ENCODE data around the gene ZNF248. TPM values are rescaled to one million over a fixed set of nuclear protein-coding genes. Genes with fewer than 3 reads are reported as not detected.
A peak's percentile ranks its signal among the peaks of the same experiment; 100 is the strongest.

ZNF248 gene
- total RNA-seq, 1 experiment from 2014 or later = 115 TPM

DNA sequence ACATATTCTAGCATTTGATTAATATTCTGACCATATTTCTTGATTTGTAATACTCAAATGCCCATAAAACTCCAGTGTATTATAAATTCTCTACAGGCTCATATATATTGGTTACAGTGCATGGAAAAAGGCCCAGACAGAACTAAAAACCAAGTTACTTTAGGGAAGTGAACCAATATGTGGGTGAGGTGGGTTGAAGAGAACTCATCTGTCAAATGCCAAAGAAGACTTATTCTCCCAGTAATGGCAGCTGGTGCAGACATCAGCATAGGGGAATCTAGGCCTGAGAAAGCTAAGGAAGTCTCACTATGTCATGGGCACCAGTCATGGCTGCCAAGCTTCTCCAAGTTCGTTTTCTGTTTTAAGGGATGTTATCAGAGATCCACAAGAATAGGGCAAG is 30.6 kb downstream of the ZNF248 start:
- Histone ChIP-seq H3K9me3 (ENCODE audit: low read length) (peaks cover 56% of the 10 kb centered on the region), H3F3A (ENCODE audit: low read length, unreplicated experiment) (no peaks in the 10 kb centered on the region), H3K36me3 (ENCODE audit: low read depth, low read length) (peaks cover 80% of the 10 kb centered on the region), H2AFZ (ENCODE audit: low read length) (no peak overlapping the region), H3K9ac (ENCODE audit: low read length) (no peak overlapping the region), H3K4me3 (ENCODE audit: low read length) (no peak overlapping the region), H3K27ac (ENCODE audit: low read length) (no peak overlapping the region), H3K4me2 (ENCODE audit: low read length) (no peak overlapping the region), H3K27me3 (ENCODE audit: low read length) (no peaks in the 10 kb centered on the region), H3K9me2 (replicated peaks; ENCODE audit: low read length) (no peaks in the 10 kb centered on the region), H4K20me1 (ENCODE audit: low read length) (no peaks in the 10 kb centered on the region), H3K79me2 (ENCODE audit: low read length) (no peaks in the 10 kb centered on the region), H3K4me1 (ENCODE audit: insufficient read depth, low read length) (no peaks in the 10 kb centered on the region)
- no peak for TF ChIP-seq CTCF (conservative IDR thresholded peaks at IDR 0.05; ENCODE audit: low read depth, low read length)
- TF ChIP-seq EZH2 (IDR thresholded peaks at IDR 0.05; ENCODE audit: low read length, unreplicated experiment) = no peak
- no peak for TF ChIP-seq EZH2phosphoT487 (IDR thresholded peaks at IDR 0.05; ENCODE audit: borderline replicate concordance, low read length)
- intact Hi-C loops (cut with micrococcal nuclease) = no loop called here
- POLR2A ChIA-PET (ENCODE audit: unreplicated experiment) = interaction anchor here (0.5 kb wide), 1 partner anchor 28 kb away, joined by 3 read pairs; no protein-coding TSS in a partner anchor
- CTCF ChIA-PET = no interaction called here
- BruUV-seq (replicated peaks) = TSS peak; percentile 0
- ATAC-seq (no peak), DNase-seq (no peak)

DNA sequence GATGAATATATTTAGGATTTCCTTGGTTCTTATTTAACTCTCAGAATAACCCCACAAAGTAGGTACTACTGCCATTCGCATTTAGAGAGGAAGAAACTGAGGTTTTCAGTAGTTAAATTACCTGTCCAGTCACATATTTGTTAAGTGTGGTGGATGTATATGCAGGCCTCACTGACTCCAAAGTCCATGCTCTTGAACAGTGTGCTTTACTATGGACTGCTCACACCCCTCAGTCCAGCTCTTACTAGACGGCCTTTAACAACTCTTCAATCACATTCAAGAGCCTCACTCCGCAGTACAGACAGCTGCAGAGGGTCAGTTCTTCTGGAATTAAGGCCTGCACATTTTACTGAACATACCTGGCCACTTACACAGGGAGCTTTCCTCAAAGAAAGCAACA is 36.2 kb downstream of the ZNF248 start:
- Histone ChIP-seq H3K27me3 (ENCODE audit: low read length) (no peaks in the 10 kb centered on the region), H3K4me3 (ENCODE audit: low read length) (no peak overlapping the region), H3K9me3 (ENCODE audit: low read length) (peaks cover 27% of the 10 kb centered on the region; the same call in 1 of the 2 replicates), H3F3A (ENCODE audit: low read length, unreplicated experiment) (no peaks in the 10 kb centered on the region), H3K4me2 (ENCODE audit: low read length) (no peak overlapping the region), H3K4me1 (ENCODE audit: insufficient read depth, low read length) (no peaks in the 10 kb centered on the region), H3K9me2 (replicated peaks; ENCODE audit: low read length) (no peaks in the 10 kb centered on the region), H4K20me1 (ENCODE audit: low read length) (no peaks in the 10 kb centered on the region), H3K79me2 (ENCODE audit: low read length) (no peaks in the 10 kb centered on the region), H2AFZ (ENCODE audit: low read length) (no peak overlapping the region), H3K36me3 (ENCODE audit: low read depth, low read length) (peaks cover 38% of the 10 kb centered on the region), H3K9ac (ENCODE audit: low read length) (no peak overlapping the region), H3K27ac (ENCODE audit: low read length) (no peak overlapping the region)
- ChIA-PET POLR2A (ENCODE audit: unreplicated experiment) (no interaction called here), CTCF (no interaction called here)
- intact Hi-C loops (cut with micrococcal nuclease) = no loop called here
- ATAC-seq = no peak
- DNase-seq = no peak
- BruUV-seq (replicated peaks) = TSS peak; percentile 1
- TF ChIP-seq EZH2phosphoT487 (IDR thresholded peaks at IDR 0.05; ENCODE audit: borderline replicate concordance, low read length) (no peak), EZH2 (IDR thresholded peaks at IDR 0.05; ENCODE audit: low read length, unreplicated experiment) (no peak), CTCF (conservative IDR thresholded peaks at IDR 0.05; ENCODE audit: low read depth, low read length) (no peak)

DNA sequence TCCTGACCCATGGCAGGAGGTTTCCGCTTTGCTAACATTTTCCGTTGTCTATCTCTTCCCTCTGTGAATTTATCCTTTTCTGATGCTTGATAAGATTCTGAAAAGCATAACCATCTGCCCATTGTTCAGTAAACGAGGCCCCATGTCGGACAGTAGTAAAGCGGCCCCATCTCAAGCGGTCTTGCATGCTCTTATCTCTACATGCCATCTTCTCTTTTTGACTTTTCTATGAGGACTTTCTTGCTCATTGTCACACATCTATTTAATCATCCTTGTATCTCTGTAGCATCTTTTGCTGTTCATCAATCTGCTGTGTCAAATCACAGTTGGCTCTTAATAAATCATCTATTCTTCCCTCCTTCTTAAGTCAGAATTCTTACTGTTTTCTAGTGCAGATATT is 37.6 kb downstream of the ZNF248 start:
- no peak overlapping the region for H3K27ac ChIP-seq (ENCODE audit: low read length)
- CTCF ChIA-PET = no interaction called here
- no peaks in the 10 kb centered on the region for H4K20me1 ChIP-seq (ENCODE audit: low read length)
- no peaks in the 10 kb centered on the region for H3K4me1 ChIP-seq (ENCODE audit: insufficient read depth, low read length)
- no peak overlapping the region for H3K4me3 ChIP-seq (ENCODE audit: low read length)
- H3F3A ChIP-seq (ENCODE audit: low read length, unreplicated experiment) = no peaks in the 10 kb centered on the region
- H3K79me2 ChIP-seq (ENCODE audit: low read length) = no peaks in the 10 kb centered on the region
- POLR2A ChIA-PET (ENCODE audit: unreplicated experiment) = no interaction called here
- peaks cover 28% of the 10 kb centered on the region; the same call in 1 of the 2 replicates for H3K36me3 ChIP-seq (ENCODE audit: low read depth, low read length)
- no peaks in the 10 kb centered on the region for H3K9me2 ChIP-seq (replicated peaks; ENCODE audit: low read length)
- no TSS peak for BruUV-seq (replicated peaks)
- intact Hi-C loops (cut with micrococcal nuclease) = no loop called here
- H3K4me2 ChIP-seq (ENCODE audit: low read length) = no peak overlapping the region
- TF ChIP-seq EZH2phosphoT487 (IDR thresholded peaks at IDR 0.05; ENCODE audit: borderline replicate concordance, low read length) = no peak
- TF ChIP-seq CTCF (conservative IDR thresholded peaks at IDR 0.05; ENCODE audit: low read depth, low read length) = no peak
- no peak for TF ChIP-seq EZH2 (IDR thresholded peaks at IDR 0.05; ENCODE audit: low read length, unreplicated experiment)
- H3K27me3 ChIP-seq (ENCODE audit: low read length) = no peaks in the 10 kb centered on the region
- H2AFZ ChIP-seq (ENCODE audit: low read length) = no peak overlapping the region
- no peak overlapping the region for H3K9ac ChIP-seq (ENCODE audit: low read length)
- no peak for ATAC-seq
- H3K9me3 ChIP-seq (ENCODE audit: low read length) = peaks cover 41% of the 10 kb centered on the region
- DNase-seq = no peak
